Mucosa of rectum (tissue), 2 donors: ENCODE measurements around the gene CACNB1.
A peak's percentile ranks its signal among the peaks of the same experiment; 100 is the strongest.

ENCODE experiments used
- H3K27ac ChIP-seq, 2 donors: one replicate each; pipeline ENCODE4 v1.7.0; 2013; ENCODE audit warnings: inconsistent platforms in 2 of 2, low read depth in 2 of 2, low read length in 2 of 2
- H3K27me3 ChIP-seq, 2 donors: one replicate each; pipeline ENCODE4 v1.7.0; 2013; ENCODE audit warnings: low read length in 2 of 2; ENCODE audit not compliant: control insufficient read depth in 2 of 2, insufficient read depth in 2 of 2
- H3K36me3 ChIP-seq, 2 donors: one replicate each; pipeline ENCODE4 v1.7.0; 2013; ENCODE audit warnings: low read length in 2 of 2; ENCODE audit not compliant: control insufficient read depth in 2 of 2, insufficient read depth in 2 of 2
- H3K4me1 ChIP-seq, 2 donors: one replicate each; pipeline ENCODE4 v1.7.0; 2013; ENCODE audit warnings: low read length in 2 of 2, mild to moderate bottlenecking in 1 of 2; ENCODE audit not compliant: control insufficient read depth in 2 of 2, insufficient read depth in 2 of 2
- H3K4me3 ChIP-seq, 2 donors: one replicate each; pipeline ENCODE4 v1.7.0; 2013; ENCODE audit warnings: low read length in 2 of 2
- H3K9ac ChIP-seq, 2 donors: one replicate each; pipeline ENCODE4 v1.7.0; 2013; ENCODE audit warnings: low read length in 2 of 2, low read depth in 1 of 2, mild to moderate bottlenecking in 1 of 2
- H3K9me3 ChIP-seq, 2 donors: one replicate each; pipeline ENCODE4 v1.7.0; 2013; ENCODE audit warnings: low read length in 2 of 2; ENCODE audit not compliant: control insufficient read depth in 2 of 2
- donor health status: healthy.
- donor health status: Normal muscosa, but diverticular disease.

CACNB1 gene

GRCh38 chr17:39166437-39167335 is 30.8 kb downstream of the CACNB1 start:
- H3K27ac ChIP-seq, result peak overlapping the region in 1 of 2 donors; percentile 18
- H3K36me3 ChIP-seq, result no peaks in the 10 kb centered on the region
- H3K4me1 ChIP-seq, result peaks cover 3% of the 10 kb centered on the region in 2 donors
- H3K4me3 ChIP-seq, result no peak overlapping the region
- no peak overlapping the region for H3K9ac ChIP-seq
- H3K9me3 ChIP-seq, result no peaks in the 10 kb centered on the region
- H3K27me3 ChIP-seq, result no peaks in the 10 kb centered on the region

GRCh38 chr17:39165841-39166349 is 31.6 kb downstream of the CACNB1 start, which contains the start of gene ARL5C:
ARL5C (minus strand) TSS chr17:39166161; CDS start chr17:39165760, 401 bp downstream.
- H3K9ac ChIP-seq, result peak within 1 kb of the TSS; percentile 21 to 24
- no peaks in the 10 kb centered on the region for H3K36me3 ChIP-seq
- H3K9me3 ChIP-seq, result no peaks in the 10 kb centered on the region
- peaks cover 3% of the 10 kb centered on the region in 2 donors for H3K4me1 ChIP-seq
- peak within 1 kb of the TSS; percentile 68 to 76 for H3K4me3 ChIP-seq
- no peaks in the 10 kb centered on the region for H3K27me3 ChIP-seq
- H3K27ac ChIP-seq, result peak within 1 kb of the TSS in 1 of 2 donors; percentile 18

DNA sequence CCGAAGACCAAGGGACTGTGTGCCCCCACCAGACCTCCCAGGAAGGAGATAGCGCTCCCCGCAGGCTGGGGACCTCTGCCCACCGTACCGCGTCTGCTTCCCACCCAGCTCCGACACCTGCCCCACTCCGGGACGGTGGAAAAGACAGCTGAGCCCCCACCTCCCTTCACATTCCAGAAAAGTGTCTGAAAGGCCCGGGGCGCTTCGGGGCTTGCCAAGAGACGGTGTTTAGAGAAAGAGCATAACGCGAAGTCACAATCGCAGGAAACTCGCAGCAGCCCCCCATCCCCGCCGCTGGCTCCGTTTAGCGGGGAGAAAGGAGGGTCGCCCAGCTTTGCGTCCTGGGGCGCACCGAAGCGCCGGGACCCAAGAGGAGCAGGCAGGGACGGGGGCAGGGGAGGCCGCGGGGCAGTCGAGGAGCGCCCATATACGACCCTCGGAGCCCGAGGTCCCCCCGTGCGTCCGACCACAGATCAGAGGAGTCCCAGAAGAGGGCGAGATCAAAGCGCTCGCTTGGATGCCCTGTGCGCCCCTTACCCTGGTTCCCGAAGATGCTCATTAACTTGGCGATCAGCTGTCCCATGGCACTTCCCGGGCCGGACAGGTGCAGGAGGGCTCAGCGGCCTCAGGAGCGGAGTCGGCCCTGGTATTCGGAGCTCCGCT is 32.2 kb downstream of the CACNB1 start:
- H3K4me1 ChIP-seq, result peaks cover 3% of the 10 kb centered on the region in 2 donors
- H3K36me3 ChIP-seq, result no peaks in the 10 kb centered on the region
- H3K9me3 ChIP-seq, result no peaks in the 10 kb centered on the region
- H3K9ac ChIP-seq, result peak overlapping the region; percentile 21 to 24
- no peak overlapping the region for H3K27ac ChIP-seq
- peak overlapping the region; percentile 68 to 76 for H3K4me3 ChIP-seq
- no peaks in the 10 kb centered on the region for H3K27me3 ChIP-seq

DNA sequence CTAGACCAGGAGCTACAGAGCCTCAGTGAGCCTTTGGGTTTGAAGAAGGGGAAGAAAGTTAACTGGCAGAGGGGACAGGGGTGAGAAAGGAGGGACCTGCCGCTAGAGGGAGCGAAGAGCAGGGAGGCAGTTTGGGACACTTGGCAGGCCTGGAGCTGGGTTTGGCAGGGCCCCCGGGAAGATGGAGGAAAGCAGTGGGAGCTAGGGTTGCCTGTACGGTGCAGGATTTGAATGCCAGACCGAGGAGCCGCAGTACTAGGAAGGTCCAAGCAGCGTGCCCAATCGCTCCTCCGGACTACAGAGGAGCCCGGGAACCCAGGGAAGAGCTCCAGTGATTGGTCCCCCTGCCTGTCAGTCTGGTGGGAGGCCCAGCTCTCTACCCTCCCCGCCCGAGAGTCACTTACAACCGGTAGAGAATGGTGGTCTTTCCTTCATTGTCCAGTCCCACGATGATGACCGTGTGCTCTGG is 32.8 kb downstream of the CACNB1 start:
- Histone ChIP-seq H3K4me3 (peak overlapping the region; percentile 68 to 76), H3K9ac (peak overlapping the region; percentile 24 to 46), H3K27me3 (no peaks in the 10 kb centered on the region), H3K36me3 (no peaks in the 10 kb centered on the region), H3K4me1 (peaks cover 3% of the 10 kb centered on the region in 2 donors), H3K9me3 (no peaks in the 10 kb centered on the region), H3K27ac (no peak overlapping the region)

GRCh38 chr17:39161962-39162361 is 35.5 kb downstream of the CACNB1 start:
- Histone ChIP-seq H3K27me3 (no peaks in the 10 kb centered on the region), H3K27ac (no peak overlapping the region), H3K36me3 (no peaks in the 10 kb centered on the region), H3K4me1 (peaks cover 3% of the 10 kb centered on the region in 2 donors), H3K9me3 (no peaks in the 10 kb centered on the region), H3K9ac (no peak overlapping the region), H3K4me3 (no peak overlapping the region)

DNA sequence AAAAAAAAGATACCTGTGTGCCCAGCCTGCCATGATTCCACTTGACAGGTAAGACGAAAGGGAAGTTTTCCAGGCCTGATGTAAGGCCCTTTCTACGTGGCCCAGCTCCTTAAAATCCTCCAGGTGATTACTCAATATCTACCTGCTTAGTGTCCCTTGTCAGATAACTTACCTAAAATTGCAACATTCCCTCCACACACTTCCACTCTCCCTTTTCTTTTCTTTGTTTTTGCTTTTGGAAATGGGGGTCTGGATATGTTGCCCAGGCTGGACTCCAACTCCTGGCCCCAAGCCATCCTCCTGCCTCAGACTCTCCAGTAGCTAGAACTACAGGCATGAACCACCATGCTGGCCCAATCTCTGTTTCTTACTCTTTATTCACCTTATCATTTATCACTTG is 38.8 kb downstream of the CACNB1 start:
- no peak overlapping the region for H3K27ac ChIP-seq
- no peak overlapping the region for H3K9ac ChIP-seq
- H3K4me1 ChIP-seq, result peaks cover 0 to 2% of the 10 kb centered on the region in 2 donors
- H3K36me3 ChIP-seq, result no peaks in the 10 kb centered on the region
- no peaks in the 10 kb centered on the region for H3K27me3 ChIP-seq
- no peaks in the 10 kb centered on the region for H3K9me3 ChIP-seq
- no peak overlapping the region for H3K4me3 ChIP-seq

GRCh38 chr17:39156491-39156890 is 41.0 kb downstream of the CACNB1 start:
- H3K27ac ChIP-seq, result no peak overlapping the region
- no peaks in the 10 kb centered on the region for H3K36me3 ChIP-seq
- no peaks in the 10 kb centered on the region for H3K27me3 ChIP-seq
- no peak overlapping the region for H3K9ac ChIP-seq
- peaks cover 10 to 11% of the 10 kb centered on the region in 2 donors for H3K4me1 ChIP-seq
- no peaks in the 10 kb centered on the region for H3K9me3 ChIP-seq
- H3K4me3 ChIP-seq, result no peak overlapping the region

DNA sequence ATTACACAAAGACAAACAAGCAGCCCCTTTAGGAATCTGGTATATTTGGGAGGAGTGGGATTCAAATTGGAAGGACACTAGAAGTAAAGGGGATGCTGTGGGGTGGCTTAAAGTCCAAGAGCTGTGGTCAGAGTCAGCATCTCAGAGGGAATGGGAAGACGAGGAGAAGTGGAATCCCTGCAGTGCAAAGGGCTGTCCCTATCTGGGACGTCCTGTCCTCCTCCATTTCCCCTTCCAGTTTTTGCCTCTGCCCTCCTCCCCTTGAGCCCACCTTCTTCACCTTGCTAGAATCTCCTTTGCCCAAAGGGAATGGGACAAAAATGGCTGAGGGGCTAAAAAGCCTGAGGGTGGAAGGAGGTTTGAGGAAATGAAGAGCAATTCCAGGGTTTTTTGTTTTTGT is 41.8 kb downstream of the CACNB1 start:
- Histone ChIP-seq H3K9ac (no peak overlapping the region), H3K4me3 (no peak overlapping the region), H3K27ac (no peak overlapping the region), H3K4me1 (peaks cover 10 to 11% of the 10 kb centered on the region in 2 donors), H3K27me3 (peaks cover 4 to 6% of the 10 kb centered on the region in 2 donors), H3K9me3 (no peaks in the 10 kb centered on the region), H3K36me3 (no peaks in the 10 kb centered on the region)

- H3K9me3 ChIP-seq, result no peaks in the 10 kb centered on the region
- peak overlapping the region; percentile 88 to 91 for H3K27ac ChIP-seq
- no peaks in the 10 kb centered on the region for H3K36me3 ChIP-seq
- peak overlapping the region; percentile 72 to 80 for H3K9ac ChIP-seq
- peak overlapping the region; percentile 90 to 96 for H3K4me3 ChIP-seq
- H3K4me1 ChIP-seq, result peaks cover 10 to 11% of the 10 kb centered on the region in 2 donors
- peaks cover 9 to 21% of the 10 kb centered on the region in 2 donors for H3K27me3 ChIP-seq
These were observed 43.8 kb downstream of the CACNB1 start for GRCh38 chr17:39153599-39154051.
